ENCODE data around the gene TBC1D22A. TPM values are rescaled to one million over a fixed set of nuclear protein-coding genes. Genes with fewer than 3 reads are reported as not detected.

The TBC1D22A gene
- total and polyA plus RNA-seq, 2 donors (not counting 3 experiments of a cell fraction or from before 2014, with no cell fraction given) = 26.1 to 32.4 TPM

DNA sequence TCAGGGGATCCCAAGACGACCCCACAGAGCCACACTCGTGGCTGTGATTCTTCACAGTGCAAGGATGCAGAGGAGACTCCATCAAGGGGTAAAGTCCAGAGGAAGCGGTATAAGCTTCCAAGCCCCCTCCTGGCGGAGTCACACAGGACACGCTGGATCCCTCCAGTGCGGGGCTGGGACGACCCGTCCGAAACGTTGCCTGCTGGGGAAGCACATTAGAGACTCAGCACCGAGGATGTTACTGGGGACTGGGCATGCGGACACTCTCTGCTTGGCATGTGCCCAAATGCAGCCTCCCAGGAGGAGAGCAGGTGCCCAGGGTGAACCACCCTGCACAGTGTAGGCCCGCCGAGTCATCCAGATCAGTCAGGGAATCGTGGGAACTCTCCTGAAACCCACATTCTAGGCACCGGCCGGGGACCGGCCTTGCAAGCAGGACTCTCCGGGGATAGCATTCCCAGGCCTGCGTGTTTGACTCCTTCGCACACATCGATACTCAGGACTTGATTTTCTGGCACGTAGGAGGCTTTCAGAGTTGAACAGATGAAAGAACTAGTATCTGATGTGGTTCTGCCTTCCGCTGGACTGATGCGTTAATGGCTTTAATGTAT lies 229.8 kb downstream of the TBC1D22A start:
- Histone ChIP-seq H4K20me1 (replicated peaks; ENCODE audit: control insufficient read depth, extremely low read depth, insufficient read depth, low read length) (no peaks in the 10 kb centered on the region), H2AFZ (ENCODE audit: low read depth, low read length) (no peak overlapping the region), H3K27ac (ENCODE audit: insufficient read depth, low read depth, low read length) (no peak overlapping the region), H3K9ac (replicated peaks; ENCODE audit: extremely low read depth, insufficient read depth, low read length) (no peak overlapping the region), H3K4me3 (replicated peaks in 1 of 3; ENCODE audit: insufficient read depth in 1 of 3, low read depth in 1 of 3, low read length in 3 of 3) (no peak overlapping the region), H3K4me1 (ENCODE audit: control insufficient read depth, extremely low read depth, insufficient read depth, low read length) (no peaks in the 10 kb centered on the region), H3K79me2 (ENCODE audit: control insufficient read depth, insufficient read depth, low read length) (no peaks in the 10 kb centered on the region), H3K27me3 (ENCODE audit: control insufficient read depth in 2 of 2, insufficient read depth in 2 of 2, low read length in 2 of 2) (no peaks in the 10 kb centered on the region), H3K4me2 (ENCODE audit: insufficient read depth, low read length) (no peak overlapping the region), H3K9me3 (replicated peaks; ENCODE audit: control insufficient read depth, insufficient read depth, low read length) (no peaks in the 10 kb centered on the region), H3K9me1 (replicated peaks; ENCODE audit: control insufficient read depth, extremely low read depth, insufficient read depth, low read length) (no peaks in the 10 kb centered on the region), H3K36me3 (ENCODE audit: control insufficient read depth in 2 of 2, extremely low read depth in 1 of 2, insufficient read depth in 2 of 2, low read length in 2 of 2) (peaks cover 0 to 4% of the 10 kb centered on the region in 2 experiments)
- POLR2A ChIA-PET = no interaction called here
- intact Hi-C loops (cut with micrococcal nuclease) = no loop called here
- no TSS peak for BruUV-seq (replicated peaks)
- CTCF ChIA-PET = no interaction called here
- FAIRE-seq = no peak
- dilution Hi-C loops (cut with MboI; ENCODE audit: extremely low pct_ligation_motif_present, low sequenced_read_pairs) = no loop called here
- TF ChIP-seq EZH2 (IDR thresholded peaks at IDR 0.05; ENCODE audit: borderline replicate concordance, low read depth, low read length, severe bottlenecking) = no peak
- TF ChIP-seq JUN (IDR thresholded peaks at IDR 0.05; ENCODE audit: borderline replicate concordance, insufficient read depth, insufficient read length, low read depth) = no peak
- TF ChIP-seq GATA2 (IDR thresholded peaks at IDR 0.05; ENCODE audit: insufficient read depth, insufficient read length, low read depth, low read length) = no peak
- TF ChIP-seq, protein P1, sequence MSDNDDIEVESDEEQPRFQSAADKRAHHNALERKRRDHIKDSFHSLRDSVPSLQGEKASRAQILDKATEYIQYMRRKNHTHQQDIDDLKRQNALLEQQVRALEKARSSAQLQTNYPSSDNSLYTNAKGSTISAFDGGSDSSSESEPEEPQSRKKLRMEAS (IDR thresholded peaks at IDR 0.05; ENCODE audit: insufficient read depth, insufficient read length) = no peak
- no peak for TF ChIP-seq POLR2AphosphoS5 (IDR thresholded peaks at IDR 0.05; ENCODE audit: insufficient read depth, low read depth, low read length)
- TF ChIP-seq, protein P2, sequence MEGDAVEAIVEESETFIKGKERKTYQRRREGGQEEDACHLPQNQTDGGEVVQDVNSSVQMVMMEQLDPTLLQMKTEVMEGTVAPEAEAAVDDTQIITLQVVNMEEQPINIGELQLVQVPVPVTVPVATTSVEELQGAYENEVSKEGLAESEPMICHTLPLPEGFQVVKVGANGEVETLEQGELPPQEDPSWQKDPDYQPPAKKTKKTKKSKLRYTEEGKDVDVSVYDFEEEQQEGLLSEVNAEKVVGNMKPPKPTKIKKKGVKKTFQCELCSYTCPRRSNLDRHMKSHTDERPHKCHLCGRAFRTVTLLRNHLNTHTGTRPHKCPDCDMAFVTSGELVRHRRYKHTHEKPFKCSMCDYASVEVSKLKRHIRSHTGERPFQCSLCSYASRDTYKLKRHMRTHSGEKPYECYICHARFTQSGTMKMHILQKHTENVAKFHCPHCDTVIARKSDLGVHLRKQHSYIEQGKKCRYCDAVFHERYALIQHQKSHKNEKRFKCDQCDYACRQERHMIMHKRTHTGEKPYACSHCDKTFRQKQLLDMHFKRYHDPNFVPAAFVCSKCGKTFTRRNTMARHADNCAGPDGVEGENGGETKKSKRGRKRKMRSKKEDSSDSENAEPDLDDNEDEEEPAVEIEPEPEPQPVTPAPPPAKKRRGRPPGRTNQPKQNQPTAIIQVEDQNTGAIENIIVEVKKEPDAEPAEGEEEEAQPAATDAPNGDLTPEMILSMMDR (IDR thresholded peaks at IDR 0.05; ENCODE audit: extremely low read depth in 1 of 2, insufficient read depth in 1 of 2, low read depth in 1 of 2, low read length in 2 of 2) = no peak
- TF ChIP-seq FOS (IDR thresholded peaks at IDR 0.05; ENCODE audit: borderline replicate concordance, insufficient read depth, low read length) = no peak
- TF ChIP-seq MYC (IDR thresholded peaks at IDR 0.05; ENCODE audit: low read depth, low read length) = no peak
- no peak for TF ChIP-seq POLR2A (IDR thresholded peaks at IDR 0.05; ENCODE audit: low read depth, low read length)
- no peak for DNase-seq (ENCODE audit: low read depth, low spot score)
